Activated CD8-positive, alpha-beta T cell treated with anti-CD3 and anti-CD28 coated beads for 36 hours (primary cell): Measurements from ENCODE around the gene ARMH3. TPM values are rescaled to one million over a fixed set of nuclear protein-coding genes. Genes with fewer than 3 reads are reported as not detected.

Experiments
- ATAC-seq: fragments of 200-7000 bp; cut with Tn5 transposase; one replicate; pipeline ENCODE4 v1.10.0; 2021; ENCODE audit warnings: mild to moderate bottlenecking, moderate library complexity
- CTCF ChIA-PET: fragments of 350-600 bp; sonication (Branson Sonifier 250); formaldehyde crosslinking; loops from one replicate; lab custom pipeline; 2021; ENCODE audit warnings: antibody characterized with exemption; lab: Charles Lee
- POLR2A ChIA-PET: fragments of 350-600 bp; sonication (Branson Sonifier 250); formaldehyde crosslinking; loops from one replicate; lab custom pipeline; 2021; ENCODE audit warnings: antibody characterized with exemption; lab: Charles Lee
- DNase-seq: peaks from one replicate; pipeline ENCODE4 v3.0.0-alpha.2; 2020
- H3K27ac Mint-ChIP-seq: one replicate; pipeline ENCODE4 v1.8.0; 2021; ENCODE audit warnings: mild to moderate bottlenecking, mixed read lengths
- H3K27me3 Mint-ChIP-seq: one replicate; pipeline ENCODE4 v1.8.0; 2021; ENCODE audit warnings: mixed read lengths
- H3K36me3 Mint-ChIP-seq: one replicate; pipeline ENCODE4 v1.8.0; 2021; ENCODE audit warnings: low read depth, mixed read lengths
- H3K4me1 Mint-ChIP-seq: one replicate; pipeline ENCODE4 v1.8.0; 2021; ENCODE audit warnings: low read depth, mixed read lengths
- H3K4me3 Mint-ChIP-seq: one replicate; pipeline ENCODE4 v1.8.0; 2021; ENCODE audit warnings: mild to moderate bottlenecking, moderate library complexity, mixed read lengths
- H3K9me3 Mint-ChIP-seq: one replicate; pipeline ENCODE4 v1.8.0; 2021; ENCODE audit warnings: mixed read lengths
- intact Hi-C: fragments of 100-400 bp; cut with micrococcal nuclease; formaldehyde crosslinking; loops from one replicate; pipeline ENCODE4 v1.10.0; 2022
- total RNA-seq, 2 experiments: library from RNA; stranded (reverse); gene quantifications; one replicate each; pipeline ENCODE4 v1.2.3, GENCODE V29; 2021
- TF ChIP-seq, protein P1 (sequence below): fragments of 200-600 bp; IDR thresholded peaks from one replicate; pipeline ENCODE4 v1.8.0; 2022; ENCODE audit warnings: antibody characterized with exemption, mild to moderate bottlenecking

The ARMH3 gene
- total RNA-seq, 2 experiments from 2014 or later = 16.2 to 18.4 TPM

- Mint-ChIP-seq H3K4me1 (no peaks in the 10 kb centered on the region), H3K9me3 (no peaks in the 10 kb centered on the region), H3K27ac (no peak overlapping the region), H3K36me3 (peaks cover 21% of the 10 kb centered on the region), H3K4me3 (no peak overlapping the region), H3K27me3 (no peaks in the 10 kb centered on the region)
- no peak for DNase-seq
- TF ChIP-seq, protein P1, sequence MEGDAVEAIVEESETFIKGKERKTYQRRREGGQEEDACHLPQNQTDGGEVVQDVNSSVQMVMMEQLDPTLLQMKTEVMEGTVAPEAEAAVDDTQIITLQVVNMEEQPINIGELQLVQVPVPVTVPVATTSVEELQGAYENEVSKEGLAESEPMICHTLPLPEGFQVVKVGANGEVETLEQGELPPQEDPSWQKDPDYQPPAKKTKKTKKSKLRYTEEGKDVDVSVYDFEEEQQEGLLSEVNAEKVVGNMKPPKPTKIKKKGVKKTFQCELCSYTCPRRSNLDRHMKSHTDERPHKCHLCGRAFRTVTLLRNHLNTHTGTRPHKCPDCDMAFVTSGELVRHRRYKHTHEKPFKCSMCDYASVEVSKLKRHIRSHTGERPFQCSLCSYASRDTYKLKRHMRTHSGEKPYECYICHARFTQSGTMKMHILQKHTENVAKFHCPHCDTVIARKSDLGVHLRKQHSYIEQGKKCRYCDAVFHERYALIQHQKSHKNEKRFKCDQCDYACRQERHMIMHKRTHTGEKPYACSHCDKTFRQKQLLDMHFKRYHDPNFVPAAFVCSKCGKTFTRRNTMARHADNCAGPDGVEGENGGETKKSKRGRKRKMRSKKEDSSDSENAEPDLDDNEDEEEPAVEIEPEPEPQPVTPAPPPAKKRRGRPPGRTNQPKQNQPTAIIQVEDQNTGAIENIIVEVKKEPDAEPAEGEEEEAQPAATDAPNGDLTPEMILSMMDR = no peak
- no peak for ATAC-seq
- intact Hi-C loops = no loop called here
- ChIA-PET CTCF (interaction anchor here (1.4 to 1.7 kb wide), 3 partner anchors 18 to 39 kb away, joined by 3 to 8 read pairs (median 4); no protein-coding TSS in a partner anchor), POLR2A (no interaction called here)
Observed at GRCh38 chr10:102033787-102034186, 22.2 kb downstream of the ARMH3 start.

DNA sequence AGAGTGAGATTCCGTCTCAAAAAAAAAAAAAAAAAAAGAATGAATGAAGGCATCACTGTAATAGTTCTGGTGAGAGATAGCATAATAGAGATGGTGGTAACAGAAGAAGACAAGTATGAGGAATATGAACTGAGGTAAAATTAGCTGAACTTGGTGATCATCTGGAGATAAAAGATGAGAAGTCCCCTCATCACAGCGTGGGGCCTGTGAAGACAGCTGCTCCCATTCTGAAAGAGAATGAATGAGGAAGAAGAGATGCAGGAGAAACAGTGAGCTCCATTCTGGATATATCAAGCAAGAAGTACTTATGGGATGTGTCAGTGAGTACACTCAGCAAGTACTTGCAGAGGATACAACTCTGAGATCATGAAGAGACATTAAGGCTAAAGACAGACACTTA is 28.7 kb downstream of the ARMH3 start:
- intact Hi-C loops = no loop called here
- TF ChIP-seq, protein P1 = no peak
- Mint-ChIP-seq H3K4me1 (no peaks in the 10 kb centered on the region), H3K4me3 (no peak overlapping the region), H3K27me3 (no peaks in the 10 kb centered on the region), H3K27ac (no peak overlapping the region), H3K36me3 (peaks cover 20% of the 10 kb centered on the region), H3K9me3 (no peaks in the 10 kb centered on the region)
- ChIA-PET POLR2A (no interaction called here), CTCF (interaction anchor here (2.8 kb wide), 1 partner anchor 17 kb away, joined by 12 read pairs; no protein-coding TSS in a partner anchor)
- no peak for ATAC-seq
- no peak for DNase-seq

- Mint-ChIP-seq H3K4me1 (peaks cover 3% of the 10 kb centered on the region), H3K27me3 (no peaks in the 10 kb centered on the region), H3K9me3 (no peaks in the 10 kb centered on the region), H3K4me3 (no peak overlapping the region), H3K27ac (no peak overlapping the region), H3K36me3 (peaks cover 21% of the 10 kb centered on the region)
- CTCF ChIA-PET = no interaction called here
- intact Hi-C loops = no loop called here
- TF ChIP-seq, protein P1 = no peak
- DNase-seq (no peak), ATAC-seq (no peak)
- POLR2A ChIA-PET = no interaction called here
Observed at GRCh38 chr10:102024799-102025198, 31.2 kb downstream of the ARMH3 start.

GRCh38 chr10:102020938-102021337 is 35.0 kb downstream of the ARMH3 start:
- CTCF ChIA-PET = interaction anchor here (1.0 to 2.3 kb wide), 2 partner anchors 131 to 180 kb away, joined by 3 to 8 read pairs; no protein-coding TSS in a partner anchor

DNA sequence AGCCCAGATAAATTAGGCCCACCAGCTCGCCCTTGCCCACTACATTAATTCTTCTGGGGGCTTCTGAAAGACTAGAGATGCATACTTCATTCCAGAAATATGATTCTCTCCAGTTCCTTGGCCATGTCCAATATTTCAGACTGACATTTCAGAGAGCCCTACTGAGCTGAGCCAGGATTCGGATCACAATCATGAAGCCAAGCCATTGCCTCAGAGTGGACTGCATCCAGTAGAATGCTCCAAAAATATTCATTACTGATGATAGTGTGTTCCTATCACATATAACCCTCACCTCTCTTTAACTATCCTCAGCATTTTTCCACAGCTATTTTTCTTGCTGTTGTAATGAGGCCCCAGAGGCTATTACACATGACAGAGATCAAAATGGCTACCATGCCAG is 38.7 kb downstream of the ARMH3 start:
- intact Hi-C loops = no loop called here
- peaks cover 8% of the 10 kb centered on the region for H3K36me3 Mint-ChIP-seq
- no peak overlapping the region for H3K27ac Mint-ChIP-seq
- ATAC-seq (no peak), DNase-seq (no peak)
- no peaks in the 10 kb centered on the region for H3K27me3 Mint-ChIP-seq
- TF ChIP-seq, protein P1 = no peak
- H3K9me3 Mint-ChIP-seq = no peaks in the 10 kb centered on the region
- H3K4me1 Mint-ChIP-seq = peaks cover 3% of the 10 kb centered on the region
- ChIA-PET POLR2A (no interaction called here), CTCF (interaction anchor here (0.9 to 2.4 kb wide), 5 partner anchors 8 to 182 kb away, joined by 3 to 5 read pairs (median 3); no protein-coding TSS in a partner anchor)
- no peak overlapping the region for H3K4me3 Mint-ChIP-seq

More at GRCh38 chr10:102020938-102021337, 35.0 kb downstream of the ARMH3 start:
- H3K36me3 Mint-ChIP-seq = peaks cover 12% of the 10 kb centered on the region
- H3K4me3 Mint-ChIP-seq = no peak overlapping the region
- POLR2A ChIA-PET = interaction anchor here (0.8 kb wide), 1 partner anchor 56 kb away, joined by 3 read pairs; no protein-coding TSS in a partner anchor
- peak; percentile 48 for DNase-seq
- peak; percentile 70 for ATAC-seq
- no peak overlapping the region for H3K27ac Mint-ChIP-seq
- no peaks in the 10 kb centered on the region for H3K27me3 Mint-ChIP-seq
- TF ChIP-seq, protein P1 = no peak
- peaks cover 3% of the 10 kb centered on the region for H3K4me1 Mint-ChIP-seq
- intact Hi-C loops = no loop called here
- H3K9me3 Mint-ChIP-seq = no peaks in the 10 kb centered on the region
